ENCODE measurements around the gene BEX5.
"Not testable (repeated sequence)": the region's sequence is repeated elsewhere in the genome, so short reads cannot be mapped to it uniquely, and the experiment has no call there.

The BEX5 gene

GRCh38 chrX:102155806-102156179 is at the start of gene BEX5:
TSS of gene BEX5 (minus strand) at chrX:102155977. CDS start at chrX:102154265, 1,712 bp downstream.
- DNase-seq: peak; percentile 9

DNA sequence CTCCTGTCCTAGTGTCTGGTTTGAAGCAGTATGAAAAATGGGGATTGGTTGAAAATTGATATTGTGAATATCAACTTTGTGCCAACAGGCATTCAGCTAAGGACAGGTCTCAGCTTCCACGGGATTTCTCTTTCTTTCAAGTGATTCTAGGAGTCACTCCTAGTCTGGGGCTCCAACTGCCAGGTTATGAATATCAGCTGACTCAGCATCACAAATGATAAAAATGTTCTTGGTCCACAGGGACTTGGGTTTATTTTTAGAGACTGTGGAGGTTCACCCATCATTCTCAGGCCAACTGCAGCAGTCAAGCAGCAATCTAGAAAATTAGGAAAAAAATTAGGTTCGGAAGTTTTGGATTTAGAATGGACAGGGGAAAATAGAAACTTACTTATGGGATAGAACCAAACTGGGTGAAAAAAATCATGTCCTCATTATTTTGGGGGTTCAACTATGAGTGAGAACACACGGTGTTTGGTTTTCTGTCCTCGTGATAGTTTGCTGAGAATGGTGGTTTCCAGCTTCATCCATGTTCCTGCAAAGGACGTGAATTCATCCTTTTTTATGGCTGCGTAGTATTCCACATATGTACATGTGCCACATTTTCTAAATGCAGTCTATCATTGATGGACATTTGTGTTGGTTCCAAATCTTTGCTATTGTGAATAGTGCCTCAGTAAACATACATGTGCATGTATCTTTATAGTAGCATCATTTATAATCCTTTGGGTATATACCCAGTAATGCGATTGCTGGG is 30.4 kb upstream of the BEX5 start:
- DNase-seq: no peak

GRCh38 chrX:102154900-102155805 is 624 bp downstream of the BEX5 start:
- no peak for DNase-seq

DNA sequence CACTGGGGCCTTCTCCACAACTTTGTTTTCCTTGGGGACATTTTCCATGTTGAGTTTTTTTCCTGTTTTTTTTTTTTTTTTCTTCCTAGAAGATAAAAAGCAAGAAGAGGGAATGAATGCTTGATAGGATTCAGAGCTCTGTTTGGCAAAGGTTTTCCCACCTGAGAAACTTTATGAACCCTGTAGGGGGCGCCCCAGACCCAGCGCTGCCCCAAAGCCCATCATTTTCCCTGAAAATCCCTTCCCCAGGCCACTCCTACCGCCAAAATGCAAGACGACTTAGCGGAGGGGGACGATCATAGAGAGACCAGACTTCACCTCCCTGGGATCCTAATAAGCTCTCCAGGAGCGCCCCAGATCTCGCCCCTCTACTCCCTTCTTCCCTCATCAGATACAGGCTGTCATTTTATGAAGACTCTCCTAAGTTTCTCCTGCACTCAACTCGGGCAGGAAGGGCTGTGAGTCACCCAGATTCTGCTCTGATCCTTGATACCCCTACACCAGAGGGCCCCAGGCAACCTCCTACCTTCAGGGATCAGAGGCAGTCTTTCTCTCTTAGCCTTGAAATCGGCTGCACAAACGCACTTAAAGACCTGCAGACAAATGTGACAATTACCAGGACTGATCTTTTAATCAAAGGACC is 1.4 kb downstream of the BEX5 start:
- DNase-seq: no peak

DNA sequence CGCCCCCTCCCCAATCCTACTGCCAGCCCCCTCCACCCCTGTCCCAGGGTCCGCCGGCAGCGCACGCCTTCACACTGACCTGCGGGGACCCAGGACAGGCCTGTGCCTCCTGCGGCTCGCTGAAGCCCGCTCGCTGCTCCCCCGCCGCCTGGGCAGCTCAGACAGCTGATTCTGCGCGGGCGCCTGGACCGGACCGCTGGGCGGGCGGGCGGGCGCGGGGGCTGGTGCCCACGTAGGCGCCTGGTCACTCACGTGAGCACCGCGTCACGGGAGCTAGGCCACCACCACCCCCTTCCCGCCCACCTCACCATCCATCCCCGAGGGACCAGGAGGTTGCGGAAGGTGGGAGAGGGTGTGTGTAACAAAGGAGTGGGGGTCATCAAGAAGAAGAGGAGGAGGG is 13.5 kb downstream of the BEX5 start, which contains the start of gene TCEAL6:
TSS of gene TCEAL6 (minus strand) at position 208 of the 400 bp plus-strand sequence.
- not testable (repeated sequence) for DNase-seq

- not testable (repeated sequence) for DNase-seq
These were observed 14.1 kb downstream of the BEX5 start for GRCh38 chrX:102141631-102142030.

GRCh38 chrX:102140876-102141275 is 14.9 kb downstream of the BEX5 start:
- not testable (repeated sequence) for DNase-seq

DNA sequence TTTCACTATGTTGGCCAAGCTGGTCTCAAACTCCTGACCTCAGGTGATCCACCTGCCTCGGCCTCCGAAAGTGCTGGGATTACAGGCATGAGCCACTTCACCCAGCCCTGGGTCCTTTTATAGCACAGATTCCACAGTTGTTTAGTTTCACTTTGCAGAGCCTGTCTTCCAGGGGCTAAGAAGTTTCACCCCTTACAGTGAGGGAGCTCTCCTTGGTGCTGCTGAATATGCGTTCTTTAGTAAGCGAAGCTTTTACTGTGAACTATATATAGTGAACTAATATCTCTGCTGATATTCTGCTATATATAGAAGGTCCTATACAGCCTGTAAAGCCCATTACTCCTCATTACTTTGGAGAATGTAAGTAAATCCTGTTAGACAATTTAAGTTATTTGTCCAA is 17.7 kb downstream of the BEX5 start:
- no peak for DNase-seq

- DNase-seq: no peak
These were observed 26.3 kb downstream of the BEX5 start for GRCh38 chrX:102129473-102129872.

GRCh38 chrX:102126863-102127262 is 28.9 kb downstream of the BEX5 start:
- no peak for DNase-seq

- not testable (repeated sequence) for DNase-seq
These were observed 29.5 kb downstream of the BEX5 start for GRCh38 chrX:102126080-102126818.

- DNase-seq: not testable (repeated sequence)
These were observed 30.3 kb downstream of the BEX5 start, which contains the start of gene TCEAL2 for GRCh38 chrX:102125436-102125835. TSS of gene TCEAL2 (plus strand) at chrX:102125679. CDS start at chrX:102126831, 1,152 bp downstream.

DNA sequence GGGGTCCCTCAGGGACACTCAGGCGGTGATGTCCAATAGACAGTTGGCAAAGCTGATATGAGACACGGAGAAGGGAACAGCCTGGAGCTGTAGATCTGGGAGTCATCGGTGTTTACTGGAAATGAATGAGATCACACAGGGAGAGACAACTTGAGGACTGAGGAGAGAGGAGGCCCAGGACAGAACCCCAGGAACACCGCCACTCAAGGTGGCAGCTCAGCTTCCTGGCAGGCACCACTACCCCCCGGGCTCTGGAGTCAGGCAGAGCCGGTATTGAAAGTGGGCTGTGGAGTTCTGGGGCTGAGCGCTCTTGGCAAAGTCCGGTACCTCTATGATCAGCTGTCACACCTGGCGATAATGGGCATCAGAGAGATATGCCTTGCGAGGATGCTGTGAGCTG is 30.8 kb downstream of the BEX5 start:
- not testable (repeated sequence) for DNase-seq

DNA sequence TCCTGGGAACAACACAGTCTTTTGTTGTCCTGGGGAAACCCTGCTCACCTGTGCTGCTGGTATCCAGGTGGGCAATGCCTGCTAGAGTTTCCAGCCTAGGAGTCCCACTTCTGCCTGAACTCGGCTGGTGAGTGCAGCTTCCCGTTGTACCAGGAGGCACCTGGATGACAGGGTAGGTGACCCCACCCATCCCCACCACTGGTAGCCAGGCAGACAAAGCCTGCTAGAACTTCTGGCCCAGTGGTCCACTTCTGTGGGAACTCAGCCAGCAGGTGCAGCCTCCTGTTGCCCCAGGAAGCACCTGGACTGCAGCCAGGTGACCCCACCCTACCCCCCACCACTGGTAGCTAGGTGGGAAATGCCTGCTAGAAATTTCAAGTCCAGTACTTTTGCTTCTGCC is 40.0 kb downstream of the BEX5 start:
- no peak for DNase-seq

DNA sequence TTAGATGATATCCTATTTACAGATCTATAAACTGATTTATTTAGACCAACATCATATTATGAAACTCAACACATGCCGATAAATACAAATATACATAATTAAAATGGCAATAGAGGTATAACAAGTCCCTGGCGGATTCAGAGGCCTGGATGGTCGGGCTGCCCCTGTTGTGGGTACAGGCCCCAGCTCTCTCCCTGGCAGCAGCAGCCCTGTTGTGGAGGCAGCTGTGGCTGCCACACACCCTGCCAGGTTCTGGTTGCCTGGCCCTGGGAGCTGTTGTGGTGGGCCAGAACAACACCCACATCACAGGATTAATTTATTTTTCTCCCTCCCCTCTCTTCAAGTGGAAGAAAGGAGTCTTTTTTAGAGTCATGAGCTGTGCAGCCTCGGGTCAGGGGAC is 42.4 kb downstream of the BEX5 start:
- DNase-seq: no peak

Measured in DMS 273 treated with DMSO at 0.1 percent for 48 hours (cell line).